ENCODE measurements around the gene MOCOS.

Gene MOCOS

GRCh38 chr18:36169938-36170337 lies 17.4 kb upstream of the MOCOS start:
- TF ChIP-seq EP300 (IDR thresholded peaks at IDR 0.05; ENCODE audit: borderline replicate concordance): no peak
- no peak for TF ChIP-seq USF1 (IDR thresholded peaks at IDR 0.05)
- no peak for TF ChIP-seq NFIC (IDR thresholded peaks at IDR 0.05)
- TF ChIP-seq FOXM1 (IDR thresholded peaks at IDR 0.05; ENCODE audit: borderline replicate concordance, low read depth): no peak
- TF ChIP-seq, protein P1, sequence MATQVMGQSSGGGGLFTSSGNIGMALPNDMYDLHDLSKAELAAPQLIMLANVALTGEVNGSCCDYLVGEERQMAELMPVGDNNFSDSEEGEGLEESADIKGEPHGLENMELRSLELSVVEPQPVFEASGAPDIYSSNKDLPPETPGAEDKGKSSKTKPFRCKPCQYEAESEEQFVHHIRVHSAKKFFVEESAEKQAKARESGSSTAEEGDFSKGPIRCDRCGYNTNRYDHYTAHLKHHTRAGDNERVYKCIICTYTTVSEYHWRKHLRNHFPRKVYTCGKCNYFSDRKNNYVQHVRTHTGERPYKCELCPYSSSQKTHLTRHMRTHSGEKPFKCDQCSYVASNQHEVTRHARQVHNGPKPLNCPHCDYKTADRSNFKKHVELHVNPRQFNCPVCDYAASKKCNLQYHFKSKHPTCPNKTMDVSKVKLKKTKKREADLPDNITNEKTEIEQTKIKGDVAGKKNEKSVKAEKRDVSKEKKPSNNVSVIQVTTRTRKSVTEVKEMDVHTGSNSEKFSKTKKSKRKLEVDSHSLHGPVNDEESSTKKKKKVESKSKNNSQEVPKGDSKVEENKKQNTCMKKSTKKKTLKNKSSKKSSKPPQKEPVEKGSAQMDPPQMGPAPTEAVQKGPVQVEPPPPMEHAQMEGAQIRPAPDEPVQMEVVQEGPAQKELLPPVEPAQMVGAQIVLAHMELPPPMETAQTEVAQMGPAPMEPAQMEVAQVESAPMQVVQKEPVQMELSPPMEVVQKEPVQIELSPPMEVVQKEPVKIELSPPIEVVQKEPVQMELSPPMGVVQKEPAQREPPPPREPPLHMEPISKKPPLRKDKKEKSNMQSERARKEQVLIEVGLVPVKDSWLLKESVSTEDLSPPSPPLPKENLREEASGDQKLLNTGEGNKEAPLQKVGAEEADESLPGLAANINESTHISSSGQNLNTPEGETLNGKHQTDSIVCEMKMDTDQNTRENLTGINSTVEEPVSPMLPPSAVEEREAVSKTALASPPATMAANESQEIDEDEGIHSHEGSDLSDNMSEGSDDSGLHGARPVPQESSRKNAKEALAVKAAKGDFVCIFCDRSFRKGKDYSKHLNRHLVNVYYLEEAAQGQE (IDR thresholded peaks at IDR 0.05; ENCODE audit: low read depth): no peak
- TF ChIP-seq EGR1 (IDR thresholded peaks at IDR 0.05): no peak
- no peak for TF ChIP-seq TAF1 (IDR thresholded peaks at IDR 0.05; ENCODE audit: low read depth)
- TF ChIP-seq TCF12 (IDR thresholded peaks at IDR 0.05; ENCODE audit: low read depth): no peak
- TF ChIP-seq, protein P2, sequence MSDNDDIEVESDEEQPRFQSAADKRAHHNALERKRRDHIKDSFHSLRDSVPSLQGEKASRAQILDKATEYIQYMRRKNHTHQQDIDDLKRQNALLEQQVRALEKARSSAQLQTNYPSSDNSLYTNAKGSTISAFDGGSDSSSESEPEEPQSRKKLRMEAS (IDR thresholded peaks at IDR 0.05): no peak
- TF ChIP-seq ZBTB7A (IDR thresholded peaks at IDR 0.05; ENCODE audit: low read depth): no peak
- TF ChIP-seq TEAD4 (IDR thresholded peaks at IDR 0.05): no peak
- no peak for TF ChIP-seq RAD21 (IDR thresholded peaks at IDR 0.05; ENCODE audit: low read depth)
- no peak for TF ChIP-seq YY1 (IDR thresholded peaks at IDR 0.05; ENCODE audit: low read depth)

- TF ChIP-seq NFIC (IDR thresholded peaks at IDR 0.05) (no peak), EP300 (IDR thresholded peaks at IDR 0.05; ENCODE audit: borderline replicate concordance) (no peak)
Observed at GRCh38 chr18:36175481-36175880, 11.8 kb upstream of the MOCOS start.

DNA sequence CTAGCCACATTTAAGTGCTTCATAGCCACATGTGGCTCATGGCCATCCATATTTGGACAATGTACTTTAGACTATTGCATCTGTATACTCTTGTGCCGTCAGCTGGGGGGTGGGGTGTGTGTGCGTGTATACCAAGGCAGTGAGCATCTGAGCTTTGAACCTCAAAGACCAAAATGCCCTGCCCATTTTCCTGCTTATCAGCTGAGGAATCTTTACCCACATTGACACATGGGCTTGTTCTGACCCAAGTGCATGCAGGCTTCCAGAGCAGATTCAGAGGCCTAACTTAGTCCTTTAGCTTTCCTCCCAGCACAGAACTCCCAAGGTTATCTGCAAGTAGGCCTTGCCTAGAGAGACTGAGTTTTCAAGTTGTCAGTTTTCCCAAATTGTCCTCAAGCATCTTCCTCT lies 11.1 kb upstream of the MOCOS start:
- TF ChIP-seq TCF12 (IDR thresholded peaks at IDR 0.05; ENCODE audit: low read depth) (no peak), FOXM1 (IDR thresholded peaks at IDR 0.05; ENCODE audit: borderline replicate concordance, low read depth) (no peak), TAF1 (IDR thresholded peaks at IDR 0.05; ENCODE audit: low read depth) (no peak), CEBPB (IDR thresholded peaks at IDR 0.05) (no peak), NFIC (IDR thresholded peaks at IDR 0.05) (no peak), CREB1 (IDR thresholded peaks at IDR 0.05; ENCODE audit: low read depth) (no peak), EP300 (IDR thresholded peaks at IDR 0.05; ENCODE audit: borderline replicate concordance) (no peak), EGR1 (IDR thresholded peaks at IDR 0.05) (no peak), ZBTB7A (IDR thresholded peaks at IDR 0.05; ENCODE audit: low read depth) (no peak), TEAD4 (IDR thresholded peaks at IDR 0.05) (no peak), USF1 (IDR thresholded peaks at IDR 0.05) (no peak)
- TF ChIP-seq, protein P2 (IDR thresholded peaks at IDR 0.05): no peak
- TF ChIP-seq, protein P1 (IDR thresholded peaks at IDR 0.05; ENCODE audit: low read depth): no peak

- no peak for TF ChIP-seq YY1 (IDR thresholded peaks at IDR 0.05; ENCODE audit: low read depth)
- TF ChIP-seq TEAD4 (IDR thresholded peaks at IDR 0.05): no peak
- TF ChIP-seq TAF1 (IDR thresholded peaks at IDR 0.05; ENCODE audit: low read depth): no peak
- TF ChIP-seq, protein P1 (IDR thresholded peaks at IDR 0.05; ENCODE audit: low read depth): no peak
Observed at GRCh38 chr18:36176711-36177110, 10.6 kb upstream of the MOCOS start.

GRCh38 chr18:36177913-36178312 lies 9.4 kb upstream of the MOCOS start:
- TF ChIP-seq EGR1 (IDR thresholded peaks at IDR 0.05) (no peak), USF1 (IDR thresholded peaks at IDR 0.05) (no peak), FOXM1 (IDR thresholded peaks at IDR 0.05; ENCODE audit: borderline replicate concordance, low read depth) (no peak), TAF1 (IDR thresholded peaks at IDR 0.05; ENCODE audit: low read depth) (no peak), CREB1 (IDR thresholded peaks at IDR 0.05; ENCODE audit: low read depth) (no peak), ZBTB7A (IDR thresholded peaks at IDR 0.05; ENCODE audit: low read depth) (no peak), TEAD4 (IDR thresholded peaks at IDR 0.05) (no peak), YY1 (IDR thresholded peaks at IDR 0.05; ENCODE audit: low read depth) (no peak), RAD21 (IDR thresholded peaks at IDR 0.05; ENCODE audit: low read depth) (no peak), EP300 (IDR thresholded peaks at IDR 0.05; ENCODE audit: borderline replicate concordance) (no peak), NFIC (IDR thresholded peaks at IDR 0.05) (no peak), CEBPB (IDR thresholded peaks at IDR 0.05) (no peak), TCF12 (IDR thresholded peaks at IDR 0.05; ENCODE audit: low read depth) (no peak)
- TF ChIP-seq, protein P2 (IDR thresholded peaks at IDR 0.05): no peak
- TF ChIP-seq, protein P1 (IDR thresholded peaks at IDR 0.05; ENCODE audit: low read depth): no peak
